Duodenal mucosa (tissue), 2 donors: ENCODE results near the gene CHST9.
"Not testable (repeated sequence)": the region's sequence is repeated elsewhere in the genome, so short reads cannot be mapped to it uniquely, and the experiment has no call there.

Experiments
- H3K27ac ChIP-seq: one replicate; pipeline ENCODE4 v1.7.0; 2013; ENCODE audit warnings: low read depth, low read length
- H3K27me3 ChIP-seq, 2 donors: one replicate each; pipeline ENCODE4 v1.7.0; 2013; ENCODE audit warnings: low read length in 2 of 2, control low read depth in 1 of 2; ENCODE audit not compliant: insufficient read depth in 2 of 2, control insufficient read depth in 1 of 2
- H3K36me3 ChIP-seq, 2 donors: one replicate each; pipeline ENCODE4 v1.7.0; 2013; ENCODE audit warnings: low read length in 2 of 2, control low read depth in 1 of 2; ENCODE audit not compliant: insufficient read depth in 2 of 2, control insufficient read depth in 1 of 2
- H3K4me1 ChIP-seq, 2 donors: one replicate each; pipeline ENCODE4 v1.7.0; 2013; ENCODE audit warnings: low read length in 2 of 2, control low read depth in 1 of 2; ENCODE audit not compliant: insufficient read depth in 2 of 2, control insufficient read depth in 1 of 2
- H3K4me3 ChIP-seq, 2 donors: one replicate each; pipeline ENCODE4 v1.7.0; 2013; ENCODE audit warnings: low read length in 2 of 2, low read depth in 1 of 2
- H3K9ac ChIP-seq, 2 donors: one replicate each; pipeline ENCODE4 v1.7.0; 2013; ENCODE audit warnings: low read length in 2 of 2, low read depth in 1 of 2
- H3K9me3 ChIP-seq, 2 donors: one replicate each; pipeline ENCODE4 v1.7.0; 2013; ENCODE audit warnings: low read length in 2 of 2, control low read depth in 1 of 2; ENCODE audit not compliant: control insufficient read depth in 1 of 2

The CHST9 gene

GRCh38 chr18:27113358-27113757 lies 71.8 kb downstream of the CHST9 start:
- no peak overlapping the region for H3K9ac ChIP-seq
- H3K9me3 ChIP-seq: peaks cover 0 to 2% of the 10 kb centered on the region in 2 donors
- no peak overlapping the region for H3K4me3 ChIP-seq
- no peaks in the 10 kb centered on the region for H3K4me1 ChIP-seq
- no peaks in the 10 kb centered on the region for H3K36me3 ChIP-seq
- H3K27me3 ChIP-seq: no peaks in the 10 kb centered on the region
- no peak overlapping the region for H3K27ac ChIP-seq

DNA sequence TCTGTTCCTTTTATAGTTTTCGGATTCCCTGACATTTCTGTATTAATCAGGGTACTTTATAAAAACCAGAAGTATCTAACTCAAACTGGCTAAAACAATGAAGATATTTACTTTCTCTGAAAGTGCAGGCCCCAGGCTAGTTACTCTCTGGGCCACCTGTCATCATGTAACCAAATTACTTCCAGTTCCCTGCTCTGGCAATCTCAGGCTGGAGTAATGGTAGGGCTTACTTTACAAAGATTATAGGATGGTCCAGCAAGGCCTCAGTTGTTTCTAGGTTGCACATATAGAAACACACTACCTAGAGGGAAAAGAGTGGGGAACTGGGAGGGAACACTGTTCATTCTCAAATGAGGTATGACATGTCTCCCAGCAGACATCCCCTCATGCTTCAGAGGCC lies 74.8 kb downstream of the CHST9 start:
- H3K27me3 ChIP-seq: no peaks in the 10 kb centered on the region
- no peak overlapping the region for H3K9ac ChIP-seq
- H3K4me1 ChIP-seq: no peaks in the 10 kb centered on the region
- H3K27ac ChIP-seq: no peak overlapping the region
- peaks cover 0 to 2% of the 10 kb centered on the region in 2 donors for H3K9me3 ChIP-seq
- H3K36me3 ChIP-seq: no peaks in the 10 kb centered on the region
- no peak overlapping the region for H3K4me3 ChIP-seq

DNA sequence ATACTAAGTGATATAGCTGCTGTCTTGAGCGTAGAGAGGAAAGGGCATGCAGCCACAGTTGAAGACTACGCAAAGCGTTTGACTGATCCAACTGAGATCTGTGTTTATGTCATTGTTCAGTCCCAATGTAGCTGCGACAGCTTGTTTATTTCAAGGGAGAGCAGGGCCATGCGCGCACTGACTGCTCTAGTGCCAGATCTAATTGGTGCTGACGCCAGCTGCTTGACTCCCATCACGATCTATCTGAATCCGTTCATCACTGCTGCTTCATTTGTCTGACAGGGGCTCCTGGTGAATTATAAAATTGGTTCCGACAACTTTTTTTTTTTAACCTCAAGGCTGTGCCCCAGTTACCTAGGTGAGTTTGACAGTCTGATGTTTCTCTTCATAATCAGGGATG lies 75.7 kb downstream of the CHST9 start:
- Histone ChIP-seq H3K9ac (no peak overlapping the region), H3K9me3 (peaks cover 0 to 2% of the 10 kb centered on the region in 2 donors), H3K27ac (no peak overlapping the region), H3K36me3 (no peaks in the 10 kb centered on the region), H3K27me3 (no peaks in the 10 kb centered on the region), H3K4me3 (no peak overlapping the region), H3K4me1 (no peaks in the 10 kb centered on the region)

DNA sequence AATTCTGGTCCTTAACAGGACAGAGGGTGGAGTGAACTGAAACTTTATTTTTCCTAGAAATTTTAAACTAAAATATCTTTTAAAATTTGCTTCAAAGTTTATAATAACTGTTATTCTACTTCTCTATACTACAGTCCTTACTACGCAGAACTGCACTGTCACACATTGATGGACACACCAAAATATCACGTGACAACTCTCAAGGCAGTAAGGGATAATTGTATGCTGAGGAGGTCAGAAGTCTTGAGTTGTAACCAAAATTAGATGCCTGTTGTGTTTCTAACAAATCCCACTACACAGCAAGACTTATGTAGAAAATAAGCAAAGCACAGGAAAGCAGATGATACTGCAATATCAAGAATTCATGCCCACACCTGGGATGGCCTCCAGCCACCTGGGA lies 76.3 kb downstream of the CHST9 start:
- no peak overlapping the region for H3K4me3 ChIP-seq
- H3K27me3 ChIP-seq: no peaks in the 10 kb centered on the region
- peaks cover 0 to 2% of the 10 kb centered on the region in 2 donors for H3K9me3 ChIP-seq
- no peak overlapping the region for H3K9ac ChIP-seq
- H3K36me3 ChIP-seq: no peaks in the 10 kb centered on the region
- H3K27ac ChIP-seq: no peak overlapping the region
- H3K4me1 ChIP-seq: no peaks in the 10 kb centered on the region

GRCh38 chr18:27104743-27105142 lies 80.4 kb downstream of the CHST9 start:
- Histone ChIP-seq H3K36me3 (no peaks in the 10 kb centered on the region), H3K9ac (no peak overlapping the region), H3K27ac (no peak overlapping the region), H3K27me3 (no peaks in the 10 kb centered on the region), H3K4me1 (no peaks in the 10 kb centered on the region), H3K9me3 (no peaks in the 10 kb centered on the region), H3K4me3 (no peak overlapping the region)

DNA sequence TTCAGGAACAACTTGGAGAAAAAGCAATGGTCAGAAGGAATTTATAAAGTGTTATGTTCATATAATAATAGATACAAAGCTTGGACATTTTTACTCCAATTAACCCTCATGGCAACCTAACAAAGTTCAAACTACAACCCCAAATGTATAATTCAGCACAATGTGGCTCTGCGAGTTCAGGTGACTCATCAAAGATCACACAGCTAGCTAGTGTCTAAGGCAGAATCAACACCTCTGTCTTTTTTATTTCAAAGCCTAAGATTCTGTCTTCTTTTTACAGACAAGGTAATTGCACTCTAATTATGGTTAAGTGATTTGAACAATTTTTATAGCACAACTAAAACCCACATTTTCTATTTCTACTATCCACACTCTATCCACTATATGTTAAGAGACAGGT lies 90.5 kb downstream of the CHST9 start:
- H3K4me3 ChIP-seq: no peak overlapping the region
- H3K27ac ChIP-seq: no peak overlapping the region
- no peaks in the 10 kb centered on the region for H3K36me3 ChIP-seq
- no peaks in the 10 kb centered on the region for H3K9me3 ChIP-seq
- H3K27me3 ChIP-seq: no peaks in the 10 kb centered on the region
- no peaks in the 10 kb centered on the region for H3K4me1 ChIP-seq
- H3K9ac ChIP-seq: no peak overlapping the region

DNA sequence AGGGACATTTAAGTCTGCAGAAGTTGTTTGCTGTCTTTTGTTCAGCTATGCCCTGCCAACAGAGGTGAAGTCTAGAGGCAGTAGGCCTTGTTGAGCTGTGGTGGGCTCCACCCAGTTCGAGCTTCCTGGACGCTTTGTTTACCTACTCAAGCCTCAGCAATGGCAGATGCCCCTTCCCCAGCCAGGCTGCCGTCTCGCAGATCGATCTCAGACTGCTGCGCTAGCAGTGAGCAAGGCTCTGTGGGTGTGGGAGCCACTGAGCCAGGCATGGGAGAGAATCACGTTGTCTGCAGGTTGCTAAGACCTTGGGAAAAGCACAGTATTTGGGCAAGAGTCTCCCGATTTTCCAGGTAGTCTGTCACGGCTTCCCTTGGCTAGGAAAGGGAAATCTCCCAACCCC lies 91.8 kb downstream of the CHST9 start:
- not testable (repeated sequence) for H3K27me3 ChIP-seq, H3K9ac ChIP-seq, H3K27ac ChIP-seq, H3K4me3 ChIP-seq, H3K9me3 ChIP-seq, H3K36me3 ChIP-seq, H3K4me1 ChIP-seq

- Histone ChIP-seq H3K9me3 (no peaks in the 10 kb centered on the region), H3K27me3 (no peaks in the 10 kb centered on the region), H3K27ac (no peak overlapping the region), H3K9ac (no peak overlapping the region), H3K4me3 (no peak overlapping the region), H3K4me1 (no peaks in the 10 kb centered on the region), H3K36me3 (no peaks in the 10 kb centered on the region)
Measured at GRCh38 chr18:27081701-27082100, 103.4 kb downstream of the CHST9 start.

- Histone ChIP-seq H3K9ac (no peak overlapping the region), H3K27me3 (no peaks in the 10 kb centered on the region), H3K4me1 (no peaks in the 10 kb centered on the region), H3K36me3 (no peaks in the 10 kb centered on the region), H3K4me3 (no peak overlapping the region), H3K27ac (no peak overlapping the region), H3K9me3 (no peaks in the 10 kb centered on the region)
Measured at GRCh38 chr18:27075828-27076227, 109.3 kb downstream of the CHST9 start.

GRCh38 chr18:27073404-27073830 lies 111.7 kb downstream of the CHST9 start:
- no peaks in the 10 kb centered on the region for H3K36me3 ChIP-seq
- no peak overlapping the region for H3K27ac ChIP-seq
- no peaks in the 10 kb centered on the region for H3K27me3 ChIP-seq
- no peak overlapping the region for H3K4me3 ChIP-seq
- no peak overlapping the region for H3K9ac ChIP-seq
- no peaks in the 10 kb centered on the region for H3K9me3 ChIP-seq
- H3K4me1 ChIP-seq: no peaks in the 10 kb centered on the region

- H3K27me3 ChIP-seq: no peaks in the 10 kb centered on the region
Measured at GRCh38 chr18:27064673-27065072, 120.4 kb downstream of the CHST9 start.

More at GRCh38 chr18:27064673-27065072, 120.4 kb downstream of the CHST9 start:
- Histone ChIP-seq H3K9ac (no peak overlapping the region), H3K36me3 (no peaks in the 10 kb centered on the region), H3K9me3 (no peaks in the 10 kb centered on the region), H3K4me1 (no peaks in the 10 kb centered on the region), H3K27ac (no peak overlapping the region), H3K4me3 (no peak overlapping the region)
